ENCODE results near the gene CHRNG.
"Not testable (repeated sequence)": the region's sequence is repeated elsewhere in the genome, so short reads cannot be mapped to it uniquely, and the experiment has no call there.

Gene CHRNG

DNA sequence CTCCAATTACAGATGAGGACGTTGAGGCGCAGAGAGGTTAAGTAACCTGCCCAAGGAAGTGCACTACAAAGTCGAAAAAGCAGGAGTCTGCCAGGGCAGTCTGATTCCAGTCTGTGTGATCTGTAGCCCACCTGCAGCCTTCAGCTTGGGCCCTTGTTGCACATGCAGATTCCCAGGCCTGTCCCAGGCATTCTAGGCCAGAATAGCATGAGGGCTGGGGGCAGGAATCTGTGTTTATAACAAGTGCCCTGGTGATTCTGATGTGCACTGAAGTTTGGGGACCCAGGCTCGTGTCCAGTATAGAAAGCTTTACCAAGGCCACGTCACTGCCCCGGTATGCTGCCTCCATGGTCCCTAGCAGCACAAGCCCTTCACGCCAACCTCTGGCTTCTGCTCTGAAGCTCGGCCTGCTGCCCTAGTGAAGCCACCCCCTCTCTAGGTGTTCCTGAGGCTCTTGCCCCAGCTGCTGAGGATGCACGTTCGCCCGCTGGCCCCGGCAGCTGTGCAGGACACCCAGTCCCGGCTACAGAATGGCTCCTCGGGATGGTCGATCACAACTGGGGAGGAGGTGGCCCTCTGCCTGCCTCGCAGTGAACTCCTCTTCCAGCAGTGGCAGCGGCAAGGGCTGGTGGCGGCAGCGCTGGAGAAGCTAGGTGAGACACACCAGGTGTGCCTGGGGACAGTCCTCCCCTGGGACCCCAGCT, 4.6 kb downstream of the CHRNG start:
- DNase-seq (ENCODE audit: low read depth in 1 of 2, low spot score in 1 of 2) = no peak

GRCh38 chr2:232544674-232545073, 5.2 kb downstream of the CHRNG start:
- DNase-seq (ENCODE audit: low read depth in 1 of 2, low spot score in 1 of 2) = no peak

- no peak for DNase-seq (ENCODE audit: low read depth in 1 of 2, low spot score in 1 of 2)
These were observed 6.3 kb downstream of the CHRNG start for GRCh38 chr2:232545511-232546375.

- DNase-seq (ENCODE audit: low read depth in 1 of 2, low spot score in 1 of 2) = no peak
These were observed 8.5 kb downstream of the CHRNG start for GRCh38 chr2:232547991-232548390.

- no peak for DNase-seq (ENCODE audit: low read depth in 1 of 2, low spot score in 1 of 2)
These were observed 10.3 kb downstream of the CHRNG start for GRCh38 chr2:232549655-232550353.

DNA sequence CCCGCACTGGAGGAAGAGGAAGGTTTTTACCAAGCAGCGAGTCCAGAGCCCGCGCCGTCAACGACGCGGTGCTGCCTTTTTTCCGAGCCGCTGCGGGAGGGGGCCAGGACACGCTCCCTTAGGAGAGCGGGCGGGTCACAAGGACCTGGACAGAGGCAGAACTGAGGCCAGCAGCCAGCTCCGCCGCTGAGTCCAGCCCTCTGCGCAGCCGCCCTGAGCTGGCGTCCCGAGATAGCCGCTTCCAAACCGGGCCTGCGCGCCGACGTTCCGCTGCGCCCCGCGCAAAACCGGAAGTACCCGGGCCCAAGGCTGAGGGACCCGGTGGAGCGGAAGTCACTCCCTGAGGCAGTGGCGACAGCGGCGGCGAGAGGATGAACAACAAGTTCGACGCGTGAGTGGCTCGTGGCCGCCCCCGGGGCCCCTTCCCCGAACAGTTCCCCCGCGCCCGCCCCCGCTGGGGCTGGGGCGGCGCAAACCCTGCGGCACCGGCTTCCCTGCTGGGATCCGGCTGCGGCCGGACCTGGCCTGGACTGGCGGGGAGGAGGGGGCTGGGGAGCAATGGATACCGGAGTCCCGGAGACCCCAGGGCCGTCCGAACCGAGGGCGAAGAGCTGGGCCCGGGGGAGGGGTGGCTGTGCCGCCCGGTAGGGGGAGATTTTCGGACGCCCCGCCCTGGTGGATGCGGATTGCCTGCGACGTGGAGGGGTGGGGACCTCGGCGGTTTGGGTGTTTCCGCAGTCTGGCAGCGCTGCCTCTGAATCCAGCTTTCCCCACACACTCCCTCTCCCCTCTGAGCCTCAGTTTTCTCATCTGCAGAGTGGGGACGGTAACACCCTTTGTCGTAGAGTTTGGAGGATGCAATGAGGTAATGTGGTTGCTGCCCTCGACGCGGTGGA, 11.1 kb downstream of the CHRNG start, which contains the start of the genes EIF4E2 and TIGD1:
TSS of gene EIF4E2 (plus strand) at position 336 of the 896 bp plus-strand sequence. CDS start at position 372, 36 bp downstream.
TSS of gene TIGD1 (minus strand) at position 204 of the 896 bp plus-strand sequence. CDS start 675 bp downstream, outside the sequence.
- DNase-seq (ENCODE audit: low read depth in 1 of 2, low spot score in 1 of 2) = peak; percentile 88 to 90

- DNase-seq (ENCODE audit: low read depth in 1 of 2, low spot score in 1 of 2) = no peak
These were observed 11.8 kb downstream of the CHRNG start for GRCh38 chr2:232551250-232551638.

DNA sequence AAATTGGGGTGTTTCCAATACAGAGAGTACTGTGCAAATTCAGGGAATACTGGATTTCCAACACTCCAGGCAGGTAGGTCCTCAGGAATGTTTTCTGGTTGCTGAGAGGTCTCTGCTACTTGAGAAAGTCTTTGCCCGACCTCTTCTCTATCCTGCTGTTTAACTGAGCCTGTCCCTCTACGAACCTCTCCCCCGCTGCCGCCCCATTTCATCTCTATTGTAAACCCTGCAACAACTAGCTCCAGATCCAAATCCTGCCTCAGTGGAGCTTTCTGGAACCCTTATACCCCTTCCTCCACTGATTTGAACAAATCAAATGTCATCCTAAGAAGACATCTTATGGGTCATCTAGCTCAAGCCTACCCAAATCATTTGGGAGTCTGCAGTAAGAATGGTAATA, 12.3 kb downstream of the CHRNG start:
- DNase-seq (ENCODE audit: low read depth in 1 of 2, low spot score in 1 of 2) = no peak

DNA sequence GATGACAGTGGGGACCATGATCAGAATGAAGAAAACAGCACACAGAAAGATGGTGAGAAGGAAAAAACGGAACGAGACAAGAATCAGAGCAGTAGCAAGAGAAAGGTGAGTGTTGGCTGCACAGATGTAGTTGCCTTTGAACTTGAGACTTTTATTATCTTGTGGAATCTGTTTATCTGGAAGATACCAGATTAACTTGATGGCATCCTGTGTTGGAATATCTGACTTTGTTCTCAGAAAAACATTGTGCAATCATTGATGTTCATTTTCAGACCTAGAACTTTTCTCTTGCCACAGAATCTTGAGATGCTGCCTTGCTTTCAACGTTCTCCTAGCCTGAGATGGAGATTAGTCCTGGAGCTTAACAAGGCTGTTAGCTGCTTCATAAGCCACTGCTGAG, 16.9 kb downstream of the CHRNG start:
- no peak for DNase-seq (ENCODE audit: low read depth in 1 of 2, low spot score in 1 of 2)

- no peak for DNase-seq (ENCODE audit: low read depth in 1 of 2, low spot score in 1 of 2)
These were observed 23.1 kb downstream of the CHRNG start for GRCh38 chr2:232562515-232563151.

- DNase-seq (ENCODE audit: low read depth in 1 of 2, low spot score in 1 of 2) = no peak
These were observed 24.1 kb downstream of the CHRNG start for GRCh38 chr2:232563580-232563979.

- no peak for DNase-seq (ENCODE audit: low read depth in 1 of 2, low spot score in 1 of 2)
These were observed 28.2 kb downstream of the CHRNG start for GRCh38 chr2:232567721-232568120.

DNA sequence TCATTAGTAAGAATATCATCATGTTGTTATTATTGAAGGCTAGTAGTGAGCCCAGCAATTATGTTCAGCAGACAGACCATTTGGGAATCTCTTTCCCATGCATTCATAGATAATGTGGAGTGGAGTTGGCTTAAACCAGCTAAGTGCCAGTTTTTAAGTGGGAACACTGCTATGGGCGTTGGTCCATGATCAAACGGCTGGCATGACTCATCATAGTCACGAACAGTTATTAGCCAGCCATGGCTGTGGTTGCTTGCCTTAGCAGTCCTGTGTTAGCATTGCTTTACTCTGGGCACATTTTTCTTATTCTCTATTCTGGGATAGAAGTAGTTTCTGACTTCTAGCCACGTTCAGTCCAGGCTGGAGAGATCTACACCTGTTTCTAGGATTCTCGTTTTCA, 28.7 kb downstream of the CHRNG start:
- no peak for DNase-seq (ENCODE audit: low read depth in 1 of 2, low spot score in 1 of 2)

GRCh38 chr2:232569541-232569940, 30.0 kb downstream of the CHRNG start:
- DNase-seq (ENCODE audit: low read depth in 1 of 2, low spot score in 1 of 2) = no peak

- not testable (repeated sequence) for DNase-seq (ENCODE audit: low read depth in 1 of 2, low spot score in 1 of 2)
These were observed 31.0 kb downstream of the CHRNG start for GRCh38 chr2:232570481-232570880.

GRCh38 chr2:232571026-232571474, 31.6 kb downstream of the CHRNG start:
- DNase-seq (ENCODE audit: low read depth in 1 of 2, low spot score in 1 of 2) = no peak

DNA sequence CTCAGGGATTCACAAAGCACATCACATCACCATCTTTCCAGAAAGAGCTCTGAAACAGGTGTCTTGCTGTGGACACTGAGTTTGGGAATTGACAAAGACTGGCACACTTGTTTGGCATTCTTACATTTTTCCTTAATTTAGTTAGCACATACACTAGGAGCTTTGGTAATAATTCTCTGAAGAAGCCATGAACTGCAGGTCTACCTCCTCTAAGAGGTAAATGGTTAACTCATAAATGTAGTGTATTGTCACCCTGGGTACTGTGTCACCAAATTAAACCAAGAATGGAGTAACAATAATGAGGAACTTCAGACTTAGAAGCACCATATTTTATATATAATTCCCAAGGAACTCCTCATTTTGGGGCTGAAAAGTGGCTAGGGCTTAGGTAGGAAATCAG, 33.5 kb downstream of the CHRNG start:
- DNase-seq (ENCODE audit: low read depth in 1 of 2, low spot score in 1 of 2) = no peak

GRCh38 chr2:232573771-232574435, 34.4 kb downstream of the CHRNG start:
- no peak for DNase-seq (ENCODE audit: low read depth in 1 of 2, low spot score in 1 of 2)

GRCh38 chr2:232574674-232575403, 35.3 kb downstream of the CHRNG start:
- DNase-seq (ENCODE audit: low read depth in 1 of 2, low spot score in 1 of 2) = no peak

Measured in activated CD4-positive, alpha-beta T cell treated with anti-CD3 and anti-CD28 coated beads, Interleukin-2, amount 50 U/mL, for 24 hours (primary cell).